NCI-H2029 (cell line): ENCODE data around the gene HCFC1.

ENCODE experiments used
- DNase-seq: peaks from one replicate; lab custom pipeline; 2025; lab: John Stamatoyannopoulos, UW

Gene HCFC1

DNA sequence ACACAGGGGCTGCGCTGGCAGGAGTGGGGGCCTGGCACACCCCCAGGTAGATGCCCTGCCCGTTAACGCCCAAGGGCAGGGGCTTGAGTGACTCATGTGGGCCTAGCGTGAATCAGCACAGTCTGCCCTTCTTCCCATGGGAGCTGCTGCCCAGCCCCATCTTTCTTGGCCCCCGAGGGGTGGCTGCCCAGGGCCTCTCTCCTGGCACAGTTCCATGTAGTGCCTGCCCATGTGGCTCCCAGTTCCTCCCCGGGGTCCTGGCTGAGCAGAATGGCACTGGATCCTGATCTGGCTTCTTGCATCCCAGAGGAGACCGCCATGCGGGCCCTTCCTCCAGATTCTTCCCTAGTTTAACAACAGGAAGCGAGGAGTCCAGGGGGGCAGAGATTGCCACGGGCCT is 69.2 kb downstream of the HCFC1 start:
- no peak for DNase-seq

DNA sequence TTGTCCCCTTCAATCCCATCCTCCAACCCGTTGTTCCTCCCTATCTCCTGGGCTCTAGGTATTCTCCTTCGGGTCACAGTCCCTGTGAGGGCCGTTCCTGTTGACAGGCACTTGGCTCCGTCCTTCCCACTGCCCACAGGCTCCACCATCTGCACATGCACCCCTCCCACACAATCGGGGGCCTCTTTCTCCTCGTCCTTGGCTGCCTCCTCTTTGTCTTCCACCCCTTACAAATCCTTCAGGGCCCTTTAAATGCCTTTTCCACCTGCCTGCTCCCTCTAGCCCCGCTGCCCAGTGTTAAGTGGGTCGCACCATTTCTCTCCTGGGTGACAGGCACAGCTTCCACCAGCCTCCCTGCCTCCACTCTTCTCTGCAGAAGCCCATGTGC is 69.9 kb downstream of the HCFC1 start:
- DNase-seq, result no peak

DNA sequence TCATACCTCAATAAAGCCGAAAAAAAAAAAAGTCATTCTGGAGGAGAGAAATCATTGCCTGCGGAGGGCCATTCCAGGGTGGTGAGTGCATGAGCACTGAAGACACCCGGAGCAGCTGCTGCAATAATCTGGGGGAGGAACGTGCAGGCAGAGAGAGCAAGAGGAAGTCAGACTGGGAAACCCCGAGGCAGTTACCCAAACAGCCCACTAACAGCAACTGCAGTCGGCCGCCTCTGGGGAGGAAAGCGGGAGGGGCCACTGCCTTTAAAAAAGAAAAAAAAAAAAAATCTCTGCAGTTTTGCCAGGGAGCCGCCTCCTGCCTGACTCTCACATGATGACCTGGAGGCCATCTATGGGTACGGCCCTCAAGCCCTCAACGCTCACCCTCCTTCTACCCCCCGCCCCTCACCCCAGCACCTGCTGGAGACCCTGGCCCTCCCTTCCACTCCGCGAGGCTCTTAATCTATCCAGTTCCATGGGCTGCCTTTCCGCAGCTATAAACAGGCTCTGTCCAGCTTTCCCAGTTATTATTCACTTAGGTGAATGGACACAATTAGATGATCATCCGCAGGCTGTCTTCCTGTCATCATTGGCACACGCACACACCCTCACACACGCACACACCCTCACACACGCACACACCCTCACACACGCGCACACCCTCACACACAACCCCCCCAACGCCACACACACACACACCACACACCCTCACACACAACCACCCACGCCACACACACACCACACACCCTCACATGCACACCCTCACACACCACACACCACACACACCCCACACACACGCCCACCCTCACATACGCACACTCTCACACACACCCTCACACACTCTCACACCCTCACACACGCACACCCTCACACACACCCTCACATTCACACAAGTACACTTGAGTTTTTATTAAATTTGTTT is 70.5 kb downstream of the HCFC1 start:
- no peak for DNase-seq

DNA sequence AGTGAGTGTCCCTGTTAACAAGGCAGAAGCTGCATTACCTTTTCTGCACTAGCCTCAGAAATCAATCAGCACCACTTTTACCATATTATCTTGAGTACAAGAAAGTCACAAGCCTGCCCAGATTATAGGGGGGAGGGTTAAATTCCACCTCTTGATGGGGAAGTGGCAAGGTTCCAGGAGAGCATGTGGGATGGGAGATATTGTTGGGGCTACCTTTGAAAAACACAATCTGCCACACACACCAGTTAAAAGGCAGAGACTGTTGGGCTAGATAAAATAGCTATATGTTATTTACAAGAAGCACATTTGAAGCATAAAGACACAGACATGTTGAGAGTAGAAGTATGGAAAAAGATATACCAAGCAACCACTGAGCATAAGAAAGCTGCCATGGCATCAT is 73.7 kb downstream of the HCFC1 start:
- no peak for DNase-seq
